SJCRH30 (cell line): Measurements from ENCODE around the gene ITGAL. TPM values are rescaled to one million over a fixed set of nuclear protein-coding genes. Genes with fewer than 3 reads are reported as not detected.

Experiments
- DNase-seq, 2 experiments: peaks; one replicate each; pipeline ENCODE4 v3.0.0-alpha.2; 2015 to 2020
- H3K27ac ChIP-seq: fragments of 250-450 bp; sonication (Bioruptor Pico); 2 replicates; pipeline ENCODE4 v1.5.1; 2020; ENCODE audit warnings: mild to moderate bottlenecking, moderate library complexity
- H3K27me3 ChIP-seq: fragments of 250-450 bp; sonication (Bioruptor Pico); 2 replicates; pipeline ENCODE4 v1.5.1; 2020; ENCODE audit warnings: mild to moderate bottlenecking, moderate library complexity
- H3K36me3 ChIP-seq: fragments of 250-450 bp; sonication (Bioruptor Pico); 2 replicates; pipeline ENCODE4 v1.5.1; 2020; ENCODE audit warnings: mild to moderate bottlenecking, moderate library complexity
- H3K4me1 ChIP-seq: fragments of 250-450 bp; sonication (Bioruptor Pico); 2 replicates; pipeline ENCODE4 v1.5.1; 2020; ENCODE audit warnings: mild to moderate bottlenecking, moderate library complexity
- H3K4me3 ChIP-seq: fragments of 250-450 bp; sonication (Bioruptor Pico); 2 replicates; pipeline ENCODE4 v1.5.1; 2020; ENCODE audit warnings: mild to moderate bottlenecking, moderate library complexity
- H3K9me3 ChIP-seq: fragments of 250-450 bp; sonication (Bioruptor Pico); replicated peaks from 2 replicates; pipeline ENCODE4 v1.5.1; 2020; ENCODE audit warnings: mild to moderate bottlenecking, moderate library complexity
- total RNA-seq: library from RNA; depleted of rRNA; stranded (reverse); fragments of >200 nt; shearing (Covaris generic); gene quantifications from 2 replicates; pipeline ENCODE4 v1.2.3, GENCODE V29; 2014

Gene ITGAL
- total RNA-seq, 1 experiment from 2014 or later: not detected

DNA sequence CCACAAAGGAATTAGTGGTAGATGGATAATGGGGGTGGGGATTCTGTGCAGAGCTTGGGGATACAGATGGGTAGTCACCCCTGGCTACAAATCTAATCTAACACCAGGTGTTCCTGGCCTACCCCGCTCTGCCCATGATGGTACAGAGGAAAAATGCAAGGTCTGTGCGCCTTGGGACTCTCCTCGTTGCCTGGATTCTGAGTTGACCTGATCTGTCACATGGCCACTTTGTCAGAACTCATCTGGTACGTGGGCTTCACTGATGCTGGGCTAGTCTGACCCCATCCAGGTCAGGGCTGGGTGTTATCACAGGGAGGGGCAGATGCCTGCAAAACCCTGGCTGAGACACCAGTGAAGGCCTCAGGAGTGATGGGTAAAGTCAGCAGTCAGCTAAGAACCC, 80.4 kb downstream of the ITGAL start:
- Histone ChIP-seq H3K36me3 (peaks cover 10% of the 10 kb centered on the region), H3K27ac (no peak overlapping the region), H3K27me3 (no peaks in the 10 kb centered on the region), H3K4me1 (no peaks in the 10 kb centered on the region), H3K4me3 (no peak overlapping the region), H3K9me3 (no peaks in the 10 kb centered on the region)
- no peak for DNase-seq

DNA sequence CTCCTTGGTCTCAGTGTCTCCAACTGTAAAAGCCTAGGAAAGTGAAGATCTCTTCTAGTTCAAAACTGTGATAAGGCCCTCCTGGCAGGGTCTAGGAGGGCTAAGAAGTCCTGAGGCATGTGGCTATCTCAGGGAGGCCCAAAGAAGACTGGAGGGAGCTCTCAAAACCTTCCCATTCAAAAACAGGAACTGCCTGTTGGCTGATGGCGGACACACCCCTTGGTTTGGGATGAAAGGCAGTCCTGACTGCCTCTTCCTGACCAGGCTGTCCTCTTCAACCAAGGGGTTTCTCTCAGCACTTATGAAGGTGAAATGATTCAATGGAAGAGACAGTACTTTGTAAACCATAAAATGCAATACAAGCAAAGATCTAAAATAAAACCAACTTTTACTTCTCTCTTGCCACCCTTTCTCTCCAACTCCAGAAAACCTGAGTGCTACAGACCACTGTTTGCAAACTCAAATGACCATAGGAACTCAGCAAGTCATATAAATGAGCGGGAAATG, 80.9 kb downstream of the ITGAL start:
- no peak overlapping the region for H3K27ac ChIP-seq

DNA sequence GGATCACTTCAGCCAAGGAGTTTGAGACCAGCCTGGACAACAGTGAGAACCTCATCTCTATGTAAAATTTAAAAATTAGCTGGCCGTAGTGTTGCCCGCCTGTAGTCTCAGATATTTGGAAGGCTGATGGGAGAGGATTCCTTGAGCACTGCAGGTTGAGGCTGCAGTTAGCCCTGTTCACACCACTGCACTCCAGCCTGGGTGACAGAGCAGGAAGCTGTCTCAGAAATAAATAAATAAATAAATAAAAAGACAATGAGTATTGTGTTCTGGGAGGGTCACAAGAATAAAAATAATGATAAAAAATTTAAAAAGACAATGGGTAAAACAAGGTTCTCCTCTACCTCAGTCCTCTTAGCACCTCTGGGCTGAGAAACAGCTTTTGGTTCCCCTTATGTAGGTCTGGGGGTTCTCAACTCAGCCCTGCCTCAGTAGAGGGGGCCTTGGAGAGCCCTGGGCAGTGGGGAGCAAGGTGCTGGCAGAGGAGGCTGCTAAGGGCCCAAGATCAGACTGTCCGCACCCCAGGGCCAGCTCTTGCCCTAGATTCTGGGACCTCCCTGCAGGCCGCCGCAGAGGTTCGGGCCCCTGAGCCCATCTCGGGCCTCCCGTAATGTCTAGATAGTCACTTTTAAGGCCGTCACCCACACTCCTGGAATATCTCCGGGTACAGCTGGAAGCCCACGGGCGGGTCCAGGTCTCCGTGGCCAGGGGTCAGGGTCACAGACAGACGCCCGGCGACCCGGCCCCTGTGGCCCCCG, 82.2 kb downstream of the ITGAL start:
- Histone ChIP-seq H3K27me3 (no peaks in the 10 kb centered on the region), H3K4me3 (no peak overlapping the region), H3K27ac (no peak overlapping the region), H3K9me3 (no peaks in the 10 kb centered on the region), H3K4me1 (no peaks in the 10 kb centered on the region), H3K36me3 (peaks cover 10% of the 10 kb centered on the region)
- DNase-seq: no peak

More for the DNA sequence above, 80.9 kb downstream of the ITGAL start:
- Histone ChIP-seq H3K4me1 (no peaks in the 10 kb centered on the region), H3K27me3 (no peaks in the 10 kb centered on the region), H3K36me3 (peaks cover 10% of the 10 kb centered on the region), H3K4me3 (no peak overlapping the region), H3K9me3 (no peaks in the 10 kb centered on the region)
- no peak for DNase-seq

DNA sequence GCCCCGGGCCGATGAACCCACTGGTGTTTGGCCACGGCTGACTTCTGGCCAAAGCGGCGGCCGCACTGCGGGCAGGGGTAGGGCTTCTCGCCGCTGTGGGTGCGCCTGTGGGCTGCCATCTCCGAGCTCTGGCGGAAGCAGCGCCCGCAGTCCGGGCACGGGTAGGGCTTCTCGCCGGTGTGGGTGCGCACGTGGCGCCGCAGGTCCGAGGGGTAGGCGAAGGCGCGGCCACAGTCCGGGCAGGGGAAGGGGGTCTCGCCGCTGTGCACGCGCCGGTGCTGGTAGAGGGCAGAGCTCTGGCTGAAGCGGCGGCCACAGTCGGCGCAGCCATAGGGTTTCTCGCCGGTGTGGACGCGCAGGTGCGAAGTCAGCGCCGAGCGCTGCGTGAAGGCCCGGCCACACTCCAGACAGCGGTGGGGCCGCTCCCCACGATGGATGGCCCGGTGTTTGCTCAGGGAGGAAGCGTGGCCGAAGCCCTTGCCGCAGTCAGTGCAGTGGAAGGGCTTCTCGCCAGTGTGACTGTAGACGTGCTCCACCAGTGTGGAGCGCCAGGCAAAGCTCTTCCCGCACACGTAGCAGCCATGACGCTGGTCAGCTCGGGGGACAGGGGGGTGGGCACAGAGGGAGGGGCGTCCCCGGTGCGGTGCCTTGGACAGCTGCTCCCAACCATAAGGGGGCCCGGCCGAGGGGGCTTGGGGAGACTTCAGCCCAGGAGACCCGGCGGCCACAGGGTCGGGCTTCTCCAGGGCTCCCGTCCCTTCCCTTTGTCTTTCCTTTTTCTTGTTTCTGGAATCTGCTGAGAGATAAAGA, 83.0 kb downstream of the ITGAL start:
- Histone ChIP-seq H3K4me3 (no peak overlapping the region), H3K36me3 (peaks cover 10% of the 10 kb centered on the region), H3K27me3 (no peaks in the 10 kb centered on the region), H3K27ac (no peak overlapping the region), H3K4me1 (no peaks in the 10 kb centered on the region), H3K9me3 (no peaks in the 10 kb centered on the region)
- DNase-seq: no peak

DNA sequence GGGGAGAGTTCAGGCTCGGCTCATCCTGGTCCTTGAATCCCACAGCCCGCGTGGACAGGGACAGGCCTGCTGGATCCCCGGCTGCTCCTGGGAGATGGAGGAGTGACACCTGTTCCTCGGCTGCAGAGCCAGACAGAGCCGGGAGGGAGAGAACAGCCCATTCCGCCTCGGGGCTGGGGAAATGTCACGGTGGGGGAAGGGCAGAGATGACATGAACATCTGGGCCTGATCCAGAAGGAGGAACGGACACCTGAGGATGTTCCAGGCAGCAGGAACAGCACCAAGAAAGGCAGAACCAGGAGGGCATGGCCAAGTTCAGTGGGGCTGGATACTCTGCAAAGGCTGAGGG, 83.6 kb downstream of the ITGAL start:
- DNase-seq: peak in 1 of 2 experiments; percentile 17
- no peaks in the 10 kb centered on the region for H3K4me1 ChIP-seq
- H3K27me3 ChIP-seq: no peaks in the 10 kb centered on the region
- H3K36me3 ChIP-seq: peaks cover 10% of the 10 kb centered on the region
- H3K9me3 ChIP-seq: no peaks in the 10 kb centered on the region
- no peak overlapping the region for H3K27ac ChIP-seq
- H3K4me3 ChIP-seq: no peak overlapping the region

DNA sequence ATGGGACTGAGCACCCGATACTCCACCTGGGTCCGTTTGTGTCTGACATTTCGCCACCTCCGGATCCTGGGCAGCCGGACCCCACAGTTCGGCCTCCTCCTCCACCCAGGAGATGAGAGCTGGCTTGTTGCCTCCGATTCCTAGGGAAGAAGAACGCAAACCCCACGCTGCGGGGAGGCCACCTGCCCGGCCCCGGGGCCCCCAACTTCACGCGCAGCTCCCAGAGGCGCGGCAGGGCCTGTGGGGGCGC, 85.1 kb downstream of the ITGAL start:
- Histone ChIP-seq H3K36me3 (peaks cover 10% of the 10 kb centered on the region), H3K27ac (peak overlapping the region; percentile 63), H3K27me3 (no peaks in the 10 kb centered on the region), H3K4me3 (peak overlapping the region; percentile 82), H3K4me1 (no peaks in the 10 kb centered on the region), H3K9me3 (no peaks in the 10 kb centered on the region)
- peak in 1 of 2 experiments; percentile 23 for DNase-seq

DNA sequence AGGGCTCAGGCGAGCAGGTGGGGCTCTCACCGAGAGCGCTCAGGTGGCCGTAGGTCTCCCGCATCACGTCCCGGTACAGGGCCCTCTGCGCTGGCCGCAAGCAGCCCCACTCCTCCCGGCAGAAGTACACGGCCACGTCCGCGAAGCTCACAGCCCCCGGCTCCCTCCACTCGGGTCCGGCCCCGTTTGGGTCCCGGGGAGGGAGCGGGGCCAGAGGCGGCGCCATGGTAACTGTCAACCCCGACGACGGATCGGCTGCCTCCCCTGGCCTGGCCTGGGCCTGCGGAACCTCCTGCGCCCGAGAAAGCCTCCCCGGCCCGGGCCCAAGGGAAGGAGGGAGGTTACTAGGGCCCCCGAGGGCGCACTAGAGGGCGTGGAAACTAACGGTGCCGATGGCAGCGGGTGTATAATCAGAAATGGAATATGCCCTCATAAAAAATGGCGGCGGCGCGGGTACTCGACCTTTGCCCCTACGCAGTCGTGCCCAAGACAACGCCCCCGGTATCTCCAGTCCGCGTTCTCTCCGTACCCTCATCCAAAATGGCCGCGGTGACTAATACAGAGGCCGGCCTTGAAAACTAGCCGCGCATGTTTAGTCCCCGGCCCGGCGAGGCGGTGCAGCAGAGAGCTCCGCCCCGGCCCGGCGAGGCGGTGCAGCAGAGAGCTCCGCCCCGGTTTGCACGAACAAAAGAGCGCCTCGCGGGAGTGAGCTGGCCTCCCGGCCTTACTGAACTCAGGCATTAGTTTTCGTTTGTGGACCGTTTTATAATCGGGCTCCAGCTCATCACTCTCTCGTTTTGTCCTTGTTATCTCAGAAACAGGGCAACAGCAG, 85.6 kb downstream of the ITGAL start, which contains the start of gene ZNF764:
ZNF764 (minus strand) TSS at position 418 of the 832 bp plus-strand sequence; CDS start at position 226, 192 bp downstream.
- Histone ChIP-seq H3K9me3 (no peaks in the 10 kb centered on the region), H3K36me3 (peaks cover 7% of the 10 kb centered on the region; the same call in 1 of the 2 replicates), H3K27ac (peak within 1 kb of the TSS; percentile 63), H3K4me3 (peak within 1 kb of the TSS; percentile 82), H3K27me3 (no peaks in the 10 kb centered on the region), H3K4me1 (no peaks in the 10 kb centered on the region)
- peak; percentile 98 to 99 for DNase-seq

DNA sequence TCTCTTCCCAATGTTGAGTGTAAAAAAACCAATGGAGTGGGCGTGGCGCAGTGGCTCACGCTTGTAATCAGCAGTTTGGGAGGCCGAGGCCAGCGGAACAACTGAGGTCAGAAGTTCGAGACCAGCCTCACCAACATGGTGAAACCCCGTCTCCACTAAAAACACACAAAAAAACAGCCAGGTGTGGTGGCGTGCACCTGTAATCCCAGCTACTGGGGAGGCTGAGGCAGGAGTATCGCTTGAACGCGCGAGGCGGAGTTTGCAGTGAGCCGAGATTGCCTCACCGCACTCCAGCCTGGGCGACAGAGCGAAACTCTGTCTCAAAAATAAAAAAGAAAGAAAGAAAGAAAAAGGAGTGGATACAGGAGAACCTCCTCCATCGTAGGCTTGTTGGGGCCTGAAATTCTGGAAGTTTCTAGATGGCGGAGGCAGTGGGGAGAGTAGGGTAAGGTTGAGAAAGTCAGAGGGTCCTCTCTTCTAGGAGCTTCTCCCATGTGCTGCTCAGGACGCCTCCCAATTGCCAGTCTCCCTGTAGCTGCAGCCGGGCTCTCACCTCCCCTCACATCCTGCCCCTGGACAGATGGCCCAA, 86.3 kb downstream of the ITGAL start:
- Histone ChIP-seq H3K27me3 (no peaks in the 10 kb centered on the region), H3K4me3 (peak overlapping the region; percentile 82), H3K4me1 (no peaks in the 10 kb centered on the region), H3K27ac (peak overlapping the region; percentile 63), H3K9me3 (no peaks in the 10 kb centered on the region), H3K36me3 (peaks cover 5% of the 10 kb centered on the region; the same call in 1 of the 2 replicates)
- no peak for DNase-seq

DNA sequence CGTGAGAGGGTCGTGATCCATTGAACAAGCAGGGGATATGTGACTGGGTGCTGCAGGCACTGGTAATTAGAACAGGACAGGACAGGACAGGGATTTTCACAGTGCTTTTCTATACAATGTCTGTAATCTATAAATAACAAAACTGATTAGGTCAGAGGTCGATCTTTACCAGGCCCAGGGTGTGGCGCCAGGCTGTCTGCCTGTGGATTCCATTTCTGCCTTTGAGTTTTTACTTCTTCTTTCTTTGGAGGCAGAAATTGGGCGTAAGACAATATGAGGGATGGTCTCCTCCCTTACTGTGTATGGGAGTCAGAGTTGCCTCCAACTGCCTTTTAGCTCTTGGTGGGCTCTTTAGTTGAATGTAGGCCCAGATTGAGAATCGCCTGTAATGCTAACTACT, 87.1 kb downstream of the ITGAL start:
- H3K4me3 ChIP-seq: no peak overlapping the region
- no peak for DNase-seq
- H3K4me1 ChIP-seq: no peaks in the 10 kb centered on the region
- no peaks in the 10 kb centered on the region for H3K27me3 ChIP-seq
- no peak overlapping the region for H3K27ac ChIP-seq
- peaks cover 2% of the 10 kb centered on the region; the same call in 1 of the 2 replicates for H3K36me3 ChIP-seq
- H3K9me3 ChIP-seq: no peaks in the 10 kb centered on the region

DNA sequence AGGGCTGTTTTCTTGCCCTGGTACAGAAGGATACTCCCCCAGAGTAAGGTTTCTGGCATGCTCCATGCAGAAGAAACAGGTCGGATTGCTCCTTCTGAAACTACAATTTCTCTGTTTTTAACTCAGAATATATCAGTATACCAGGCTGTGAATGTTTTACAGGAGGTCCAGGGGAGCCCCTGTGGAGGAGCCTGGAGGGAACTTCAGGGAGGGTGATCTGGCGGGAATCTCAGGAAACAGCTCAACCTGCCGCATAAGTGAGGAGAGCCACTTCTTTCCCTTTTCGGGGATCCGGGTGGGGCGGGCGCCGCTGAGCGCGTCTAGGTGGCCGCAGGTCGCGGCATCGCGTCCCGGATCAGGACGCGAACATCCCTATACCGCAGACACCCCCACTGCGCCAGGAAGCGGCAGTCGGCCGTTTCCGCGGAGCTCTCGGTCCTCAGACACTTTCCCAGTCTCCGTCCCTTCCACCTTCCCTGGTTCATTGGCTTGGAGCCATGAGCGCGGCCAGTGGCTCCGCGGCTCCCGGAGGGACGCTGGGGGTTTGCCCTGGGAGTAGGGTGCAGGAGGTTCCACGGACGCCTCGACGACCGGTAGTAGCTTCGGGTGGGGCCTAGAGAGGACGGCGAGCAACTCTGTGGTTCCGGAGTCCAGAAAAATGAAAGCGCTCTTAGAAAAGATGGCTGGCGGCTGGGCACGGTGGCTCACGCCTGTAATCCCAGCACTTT, 88.7 kb downstream of the ITGAL start:
- no peak for DNase-seq
- Histone ChIP-seq H3K4me3 (no peak overlapping the region), H3K36me3 (no peaks in the 10 kb centered on the region), H3K27ac (no peak overlapping the region), H3K9me3 (no peaks in the 10 kb centered on the region), H3K4me1 (no peaks in the 10 kb centered on the region), H3K27me3 (no peaks in the 10 kb centered on the region)

DNA sequence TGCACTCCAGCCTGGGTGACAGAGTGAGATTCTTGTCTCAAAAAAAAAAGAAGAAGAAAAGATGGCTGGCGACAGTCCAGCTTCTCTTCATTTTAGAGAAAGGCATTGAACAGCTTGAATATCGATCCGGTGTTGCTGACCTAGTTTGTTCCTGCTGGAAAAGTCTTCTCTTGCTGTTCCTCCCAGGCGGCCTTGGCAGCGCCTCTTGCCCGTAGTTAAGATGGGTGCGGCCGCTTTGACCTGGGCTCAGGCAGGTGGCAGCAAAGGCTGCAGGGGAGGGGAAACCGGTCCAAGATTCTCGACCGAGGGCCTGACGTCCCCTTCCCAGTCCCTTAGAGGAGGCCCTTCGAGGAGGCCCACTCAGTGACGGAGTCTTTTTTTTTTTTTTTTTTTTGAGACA, 89.5 kb downstream of the ITGAL start:
- no peaks in the 10 kb centered on the region for H3K9me3 ChIP-seq
- no peaks in the 10 kb centered on the region for H3K4me1 ChIP-seq
- DNase-seq: no peak
- no peaks in the 10 kb centered on the region for H3K36me3 ChIP-seq
- H3K27me3 ChIP-seq: no peaks in the 10 kb centered on the region
- no peak overlapping the region for H3K4me3 ChIP-seq
- H3K27ac ChIP-seq: no peak overlapping the region

DNA sequence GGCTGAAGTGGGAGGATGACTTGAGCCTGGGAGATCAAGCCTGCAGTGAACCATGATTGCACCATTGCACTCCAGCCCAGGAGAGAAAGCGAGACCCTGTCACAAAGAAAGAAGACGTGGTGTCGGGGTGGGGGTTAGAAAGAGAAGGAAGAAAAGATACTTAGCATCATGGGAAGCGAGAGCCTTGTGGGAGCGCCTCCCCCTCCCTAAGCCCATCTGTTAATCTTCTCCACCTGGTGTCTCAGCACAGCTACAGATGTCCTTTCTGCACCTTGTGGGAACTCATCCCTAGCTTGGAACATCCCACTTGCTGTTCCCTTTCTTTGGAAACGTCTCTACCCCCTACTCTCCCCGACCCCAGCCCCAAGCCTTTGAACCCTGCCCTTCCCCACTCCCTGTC, 93.0 kb downstream of the ITGAL start:
- no peak overlapping the region for H3K4me3 ChIP-seq
- H3K4me1 ChIP-seq: peaks cover 3% of the 10 kb centered on the region; the same call in 1 of the 2 replicates
- no peak overlapping the region for H3K27ac ChIP-seq
- no peaks in the 10 kb centered on the region for H3K27me3 ChIP-seq
- H3K36me3 ChIP-seq: no peaks in the 10 kb centered on the region
- no peak for DNase-seq
- no peaks in the 10 kb centered on the region for H3K9me3 ChIP-seq

DNA sequence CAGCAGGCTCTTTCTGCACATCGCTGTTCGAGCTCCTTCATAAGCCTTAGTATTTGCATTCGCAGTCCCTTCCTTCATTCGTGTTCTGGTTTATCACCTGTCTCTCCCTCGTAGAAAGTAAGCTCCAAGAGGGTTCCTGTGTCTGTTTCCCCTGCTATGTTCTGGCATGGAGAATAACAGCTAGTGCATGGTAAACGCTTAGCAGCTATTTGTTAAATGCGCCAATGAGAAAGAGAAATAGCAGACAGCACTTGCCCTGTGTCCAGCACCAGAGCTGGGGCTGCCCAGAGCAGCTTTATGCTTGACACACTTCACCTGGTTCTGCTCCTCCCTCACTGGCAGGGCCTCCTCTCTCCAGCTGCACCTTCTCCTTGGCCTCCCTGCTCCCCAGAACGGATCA, 93.4 kb downstream of the ITGAL start:
- no peak overlapping the region for H3K27ac ChIP-seq
- no peaks in the 10 kb centered on the region for H3K9me3 ChIP-seq
- H3K4me1 ChIP-seq: peaks cover 3% of the 10 kb centered on the region; the same call in 1 of the 2 replicates
- DNase-seq: no peak
- H3K4me3 ChIP-seq: no peak overlapping the region
- H3K36me3 ChIP-seq: no peaks in the 10 kb centered on the region
- no peaks in the 10 kb centered on the region for H3K27me3 ChIP-seq

DNA sequence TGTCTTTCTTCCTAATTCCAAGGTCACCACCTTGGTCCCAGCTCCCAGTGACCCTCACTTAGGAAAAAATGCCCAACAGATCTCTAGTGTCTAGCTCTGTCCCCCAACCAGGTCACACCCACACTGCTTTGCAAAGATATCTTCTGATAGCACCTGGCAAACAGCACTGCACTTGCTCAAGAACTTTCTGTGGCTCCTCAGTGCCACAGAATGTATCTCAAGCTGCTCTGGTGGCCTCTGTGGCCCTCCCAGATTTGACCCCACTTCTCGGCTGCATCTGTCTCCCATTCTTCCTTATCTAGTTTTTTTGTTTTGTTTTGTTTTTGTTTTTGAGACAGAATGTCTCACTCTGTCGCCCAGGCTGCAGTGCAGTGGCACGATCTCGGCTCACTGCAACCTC, 94.0 kb downstream of the ITGAL start:
- Histone ChIP-seq H3K36me3 (no peaks in the 10 kb centered on the region), H3K4me1 (peaks cover 3% of the 10 kb centered on the region; the same call in 1 of the 2 replicates), H3K27ac (no peak overlapping the region), H3K4me3 (no peak overlapping the region), H3K27me3 (no peaks in the 10 kb centered on the region), H3K9me3 (no peaks in the 10 kb centered on the region)
- no peak for DNase-seq
